ENCODE measurements around the gene FTCD.

DNA sequence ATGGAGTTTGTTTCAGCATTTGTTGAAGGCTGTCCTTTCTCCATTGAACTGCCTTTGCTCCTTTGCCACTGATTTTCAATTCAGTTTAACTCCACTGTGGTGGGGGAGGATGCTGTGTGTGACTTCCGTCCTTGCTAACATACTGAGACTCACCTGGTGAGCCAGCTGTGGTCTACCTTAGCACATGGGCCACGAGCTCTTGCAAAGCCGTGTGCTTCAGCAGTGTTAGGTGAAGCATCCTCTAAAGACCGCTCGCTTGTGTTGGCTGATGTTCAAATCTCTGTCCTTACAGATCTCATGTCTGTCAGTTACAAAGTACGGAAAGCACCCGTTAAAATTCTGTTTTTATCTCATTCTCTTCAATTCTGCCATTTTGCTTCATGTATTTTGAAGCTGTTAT is 32.4 kb upstream of the FTCD start:
- TF ChIP-seq, protein P1, sequence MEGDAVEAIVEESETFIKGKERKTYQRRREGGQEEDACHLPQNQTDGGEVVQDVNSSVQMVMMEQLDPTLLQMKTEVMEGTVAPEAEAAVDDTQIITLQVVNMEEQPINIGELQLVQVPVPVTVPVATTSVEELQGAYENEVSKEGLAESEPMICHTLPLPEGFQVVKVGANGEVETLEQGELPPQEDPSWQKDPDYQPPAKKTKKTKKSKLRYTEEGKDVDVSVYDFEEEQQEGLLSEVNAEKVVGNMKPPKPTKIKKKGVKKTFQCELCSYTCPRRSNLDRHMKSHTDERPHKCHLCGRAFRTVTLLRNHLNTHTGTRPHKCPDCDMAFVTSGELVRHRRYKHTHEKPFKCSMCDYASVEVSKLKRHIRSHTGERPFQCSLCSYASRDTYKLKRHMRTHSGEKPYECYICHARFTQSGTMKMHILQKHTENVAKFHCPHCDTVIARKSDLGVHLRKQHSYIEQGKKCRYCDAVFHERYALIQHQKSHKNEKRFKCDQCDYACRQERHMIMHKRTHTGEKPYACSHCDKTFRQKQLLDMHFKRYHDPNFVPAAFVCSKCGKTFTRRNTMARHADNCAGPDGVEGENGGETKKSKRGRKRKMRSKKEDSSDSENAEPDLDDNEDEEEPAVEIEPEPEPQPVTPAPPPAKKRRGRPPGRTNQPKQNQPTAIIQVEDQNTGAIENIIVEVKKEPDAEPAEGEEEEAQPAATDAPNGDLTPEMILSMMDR (IDR thresholded peaks at IDR 0.05; ENCODE audit: low read length), result no peak
- no peak for TF ChIP-seq EZH2 (optimal IDR thresholded peaks at IDR 0.05; ENCODE audit: low read depth, low read length)

All from MM.1S (cell line).